ENCODE data around the gene ASNS.

The ASNS gene

GRCh38 chr7:97842772-97843345, 29.3 kb downstream of the ASNS start:
- DNase-seq (ENCODE audit: low spot score): no peak

- DNase-seq (ENCODE audit: low spot score): no peak
Measured at GRCh38 chr7:97842006-97842405, 30.2 kb downstream of the ASNS start.

GRCh38 chr7:97835296-97836138, 36.7 kb downstream of the ASNS start:
- peak; percentile 59 for DNase-seq (ENCODE audit: low spot score)

GRCh38 chr7:97819161-97819560, 53.0 kb downstream of the ASNS start:
- no peak for DNase-seq (ENCODE audit: low spot score)

DNA sequence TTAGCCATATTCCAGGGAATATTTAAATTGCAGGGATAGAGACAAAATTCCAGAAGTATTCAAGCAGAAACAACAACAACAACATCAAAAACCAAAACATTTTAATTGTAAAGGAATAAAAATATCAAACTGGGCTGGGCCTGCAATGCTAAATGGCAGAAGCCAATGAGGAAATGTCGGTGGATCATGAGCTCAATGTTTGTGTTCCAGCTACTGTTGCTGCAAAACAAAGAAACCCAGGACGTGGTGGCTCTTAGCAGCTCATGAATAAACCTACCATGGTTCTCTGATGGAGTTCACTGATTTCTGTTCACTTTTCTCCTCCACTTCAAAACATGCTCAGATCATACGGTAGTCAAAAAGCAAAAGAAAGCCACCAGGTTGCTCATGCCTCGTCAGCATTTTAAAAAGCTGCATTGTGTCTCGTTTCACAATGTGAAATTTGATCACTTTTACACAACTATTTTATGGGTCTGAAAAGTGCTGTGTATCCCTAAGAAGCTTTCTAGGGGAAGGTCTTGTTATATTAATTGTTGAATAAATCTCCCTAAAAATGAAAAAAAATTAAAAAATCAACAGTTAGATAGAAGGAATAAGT, 54.0 kb downstream of the ASNS start:
- DNase-seq (ENCODE audit: low spot score): no peak
